Coronary artery (tissue), 2 donors: Measurements from ENCODE around the gene KDM5B.

Experiments
- DNase-seq: peaks from one replicate; pipeline ENCODE4 v3.0.0-alpha.2; 2017; ENCODE audit warnings: low spot score
- H3K27ac ChIP-seq, 2 donors: fragments of 200-600 bp; sonication (generic); one replicate each; pipeline ENCODE4 v1.5.1; 2016 to 2019
- H3K4me3 ChIP-seq: fragments of 200-600 bp; sonication (generic); 2 replicates; pipeline ENCODE4 v1.5.1; 2016; ENCODE audit warnings: mild to moderate bottlenecking, moderate library complexity
- TF ChIP-seq, protein P1 (sequence below): fragments of 200-600 bp; sonication (generic); IDR thresholded peaks from one replicate; pipeline ENCODE4 v1.5.1; 2019; ENCODE audit warnings: antibody characterized with exemption

KDM5B gene

GRCh38 chr1:202807451-202807925, 733 bp downstream of the KDM5B start:
- TF ChIP-seq, protein P1, sequence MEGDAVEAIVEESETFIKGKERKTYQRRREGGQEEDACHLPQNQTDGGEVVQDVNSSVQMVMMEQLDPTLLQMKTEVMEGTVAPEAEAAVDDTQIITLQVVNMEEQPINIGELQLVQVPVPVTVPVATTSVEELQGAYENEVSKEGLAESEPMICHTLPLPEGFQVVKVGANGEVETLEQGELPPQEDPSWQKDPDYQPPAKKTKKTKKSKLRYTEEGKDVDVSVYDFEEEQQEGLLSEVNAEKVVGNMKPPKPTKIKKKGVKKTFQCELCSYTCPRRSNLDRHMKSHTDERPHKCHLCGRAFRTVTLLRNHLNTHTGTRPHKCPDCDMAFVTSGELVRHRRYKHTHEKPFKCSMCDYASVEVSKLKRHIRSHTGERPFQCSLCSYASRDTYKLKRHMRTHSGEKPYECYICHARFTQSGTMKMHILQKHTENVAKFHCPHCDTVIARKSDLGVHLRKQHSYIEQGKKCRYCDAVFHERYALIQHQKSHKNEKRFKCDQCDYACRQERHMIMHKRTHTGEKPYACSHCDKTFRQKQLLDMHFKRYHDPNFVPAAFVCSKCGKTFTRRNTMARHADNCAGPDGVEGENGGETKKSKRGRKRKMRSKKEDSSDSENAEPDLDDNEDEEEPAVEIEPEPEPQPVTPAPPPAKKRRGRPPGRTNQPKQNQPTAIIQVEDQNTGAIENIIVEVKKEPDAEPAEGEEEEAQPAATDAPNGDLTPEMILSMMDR: no peak
- H3K27ac ChIP-seq: peak overlapping the region; percentile 74 to 92
- peak overlapping the region; percentile 96 for H3K4me3 ChIP-seq
- no peak for DNase-seq

- DNase-seq: no peak
- H3K4me3 ChIP-seq: peak overlapping the region; percentile 96
- TF ChIP-seq, protein P1: no peak
- peak overlapping the region; percentile 74 to 92 for H3K27ac ChIP-seq
Observed at GRCh38 chr1:202806845-202807450, 1.3 kb downstream of the KDM5B start.

DNA sequence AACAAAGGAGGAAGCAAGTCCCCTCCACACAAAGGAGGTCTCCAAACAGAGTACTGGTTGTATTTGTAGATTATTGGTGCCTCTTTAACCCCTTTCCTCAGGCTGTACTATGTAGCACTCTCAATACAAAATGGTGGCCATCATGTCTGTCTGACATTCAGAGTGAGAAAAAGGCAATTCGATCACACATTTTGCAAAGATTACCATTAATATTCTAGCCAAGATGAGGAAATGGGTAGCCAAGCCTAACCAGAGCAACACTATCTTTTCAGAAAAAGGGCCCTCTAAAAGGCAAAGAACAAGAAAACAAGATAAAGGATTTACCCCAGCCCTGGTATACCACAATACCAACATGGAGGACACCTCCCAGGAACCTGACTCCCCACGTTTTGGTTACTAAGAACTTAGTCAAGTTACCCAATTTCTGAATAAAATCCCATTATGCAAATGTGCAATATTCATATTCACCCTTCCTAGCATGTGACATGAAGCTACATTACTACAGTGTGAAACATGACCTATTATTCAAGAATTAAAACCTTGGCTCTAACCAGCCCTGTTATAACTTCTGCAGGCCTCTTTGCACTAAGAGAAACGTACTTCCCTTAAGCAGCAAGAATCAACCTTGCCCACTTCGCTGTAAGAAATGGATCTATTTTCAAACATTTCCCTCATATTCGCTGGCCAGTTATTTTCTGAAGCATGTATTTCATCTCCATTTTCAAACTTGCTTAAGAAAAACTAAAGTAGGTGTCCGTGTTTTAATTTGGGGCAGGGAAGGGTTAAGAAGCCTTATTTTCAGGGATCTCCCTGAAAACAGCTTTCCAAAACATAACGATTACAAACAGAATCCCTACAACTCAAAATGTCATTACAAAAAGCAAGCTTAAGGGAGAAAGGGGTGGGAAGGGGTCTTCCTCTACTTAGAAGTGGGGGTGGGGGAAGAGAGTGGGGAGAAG, 2.1 kb downstream of the KDM5B start:
- DNase-seq: no peak
- peak overlapping the region; percentile 96 for H3K4me3 ChIP-seq
- TF ChIP-seq, protein P1: no peak
- peak overlapping the region; percentile 74 to 92 for H3K27ac ChIP-seq

DNA sequence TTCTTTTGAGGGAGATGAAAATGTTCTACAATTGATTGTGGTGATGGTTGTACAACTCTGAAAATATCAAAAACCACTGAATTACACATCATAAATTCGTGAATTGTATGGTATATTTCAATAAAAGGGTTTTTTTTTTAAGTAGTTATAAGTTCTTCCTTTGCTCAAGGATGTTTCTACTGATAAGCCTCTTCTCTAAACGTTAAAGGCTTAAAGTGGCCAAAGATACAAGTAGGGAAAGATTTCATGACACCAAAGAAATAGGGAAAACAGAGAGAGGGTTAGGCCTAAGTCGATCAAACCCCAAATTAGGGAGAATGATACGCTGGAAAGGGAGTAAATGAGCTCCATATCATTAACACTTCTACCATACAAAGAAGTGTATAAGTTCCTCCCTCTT, 4.1 kb downstream of the KDM5B start:
- Histone ChIP-seq H3K4me3 (no peak overlapping the region), H3K27ac (no peak overlapping the region)
- TF ChIP-seq, protein P1: no peak
- no peak for DNase-seq

DNA sequence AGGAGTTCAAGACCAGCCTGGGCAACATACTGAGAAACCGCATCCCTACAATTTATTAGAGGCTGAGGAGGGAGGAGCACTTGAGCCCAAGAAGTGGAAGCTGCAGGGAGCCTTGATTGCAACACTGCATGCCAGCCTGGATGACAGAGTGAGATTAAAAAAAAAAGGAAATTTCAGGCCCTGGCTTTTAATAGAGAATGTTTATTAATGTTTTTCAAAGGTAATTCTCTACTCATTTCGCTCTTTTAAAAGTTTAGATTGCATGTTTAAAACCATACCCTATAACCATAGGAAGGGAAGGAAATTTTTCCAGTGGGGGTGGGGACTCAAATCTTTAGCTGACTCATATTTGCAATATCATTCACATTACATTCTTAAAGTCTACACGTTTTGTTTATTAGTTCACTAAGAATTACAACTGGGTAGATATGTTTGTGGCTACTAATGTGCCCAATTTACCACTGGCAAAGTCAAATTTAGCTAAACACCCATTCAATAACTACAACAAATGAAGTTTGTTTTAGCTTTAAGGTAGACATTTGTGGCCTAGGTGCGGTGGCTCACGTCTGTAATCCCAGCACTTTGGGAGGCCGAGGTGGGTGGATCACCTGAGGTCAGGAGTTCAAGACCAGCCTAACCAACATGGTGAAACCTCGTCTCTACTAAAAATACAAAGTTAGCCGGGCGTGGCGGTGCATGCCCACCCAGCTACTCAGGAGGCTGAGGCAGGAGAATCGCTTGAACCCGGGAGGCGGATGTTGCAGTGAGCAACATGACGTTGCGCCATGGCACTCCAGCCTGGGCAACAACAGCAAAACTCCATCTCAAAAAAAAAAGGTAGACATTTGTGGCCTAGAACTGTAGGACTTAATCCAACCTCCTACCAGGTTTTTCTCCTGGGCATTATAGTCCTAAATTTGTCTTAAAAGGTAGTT, 5.0 kb downstream of the KDM5B start:
- DNase-seq: no peak
- Histone ChIP-seq H3K4me3 (no peak overlapping the region), H3K27ac (no peak overlapping the region)
- TF ChIP-seq, protein P1: no peak

DNA sequence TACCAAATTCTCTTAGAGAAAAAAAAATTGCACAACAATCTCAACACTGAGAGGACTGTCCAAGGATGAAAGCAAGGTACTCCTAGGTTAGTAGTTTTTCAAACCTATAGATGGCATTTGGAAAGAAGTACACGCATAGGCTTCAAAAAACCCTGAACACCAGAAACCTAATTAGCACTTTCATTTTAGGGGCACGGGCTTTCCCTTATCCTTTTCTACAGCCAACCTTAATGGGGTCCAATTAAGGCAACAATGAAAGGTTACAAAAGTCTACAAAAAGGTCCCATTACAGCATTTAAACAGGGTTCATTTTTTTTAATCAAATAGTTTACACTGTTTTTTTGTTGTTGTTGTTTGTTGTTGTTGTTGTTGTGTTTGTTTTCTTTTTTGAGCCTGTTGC, 6.2 kb downstream of the KDM5B start:
- TF ChIP-seq, protein P1: no peak

More for the DNA sequence above, 6.2 kb downstream of the KDM5B start:
- DNase-seq: no peak
- no peak overlapping the region for H3K27ac ChIP-seq
- H3K4me3 ChIP-seq: no peak overlapping the region
